HG03039 (cell line): ENCODE data around the gene BCL7C.
"Not testable (repeated sequence)": the region's sequence is repeated elsewhere in the genome, so short reads cannot be mapped to it uniquely, and the experiment has no call there.

Source experiments
- ATAC-seq: cut with Tn5 transposase; IDR thresholded peaks from one replicate; pipeline ENCODE4 v1.9.1; 2021; ENCODE audit warnings: mild to moderate bottlenecking, moderate library complexity; ENCODE audit not compliant: unreplicated experiment

The BCL7C gene

GRCh38 chr16:30893744-30894539, at the start of gene BCL7C:
Gene BCL7C (minus strand): TSS chr16:30894077. CDS start chr16:30893944, 133 bp downstream.
- ATAC-seq, result peak; percentile 72

GRCh38 chr16:30942426-30942806, 48.5 kb upstream of the BCL7C start:
- no peak for ATAC-seq

GRCh38 chr16:30941600-30942425, 47.9 kb upstream of the BCL7C start:
- no peak for ATAC-seq

GRCh38 chr16:30939571-30939970, 45.7 kb upstream of the BCL7C start:
- not testable (repeated sequence) for ATAC-seq

- ATAC-seq, result no peak
Measured at GRCh38 chr16:30937692-30938091, 43.8 kb upstream of the BCL7C start.

- no peak for ATAC-seq
Measured at GRCh38 chr16:30934827-30935557, 41.1 kb upstream of the BCL7C start.

- ATAC-seq, result no peak
Measured at GRCh38 chr16:30931068-30931650, 37.3 kb upstream of the BCL7C start.

- ATAC-seq, result no peak
Measured at GRCh38 chr16:30930160-30930571, 36.3 kb upstream of the BCL7C start.

- no peak for ATAC-seq
Measured at GRCh38 chr16:30929167-30929566, 35.3 kb upstream of the BCL7C start.

GRCh38 chr16:30928390-30928789, 34.5 kb upstream of the BCL7C start:
- ATAC-seq, result no peak

GRCh38 chr16:30927789-30928378, 34.0 kb upstream of the BCL7C start:
- no peak for ATAC-seq

- no peak for ATAC-seq
Measured at GRCh38 chr16:30926937-30927788, 33.3 kb upstream of the BCL7C start.

- no peak for ATAC-seq
Measured at GRCh38 chr16:30925995-30926811, 32.3 kb upstream of the BCL7C start.

GRCh38 chr16:30925632-30925987, 31.7 kb upstream of the BCL7C start:
- ATAC-seq, result no peak

GRCh38 chr16:30924913-30925631, 31.2 kb upstream of the BCL7C start:
- ATAC-seq, result no peak

GRCh38 chr16:30924076-30924912, 30.4 kb upstream of the BCL7C start:
- no peak for ATAC-seq

GRCh38 chr16:30923554-30924075, 29.7 kb upstream of the BCL7C start, which contains the start of gene FBXL19:
Gene FBXL19 (plus strand): TSS chr16:30923572. CDS start chr16:30925755, 2,183 bp downstream.
- ATAC-seq, result no peak
